Cardiac muscle cell (in vitro differentiated cells and primary cell): ENCODE results near the gene MORN3. TPM values are rescaled to one million over a fixed set of nuclear protein-coding genes. Genes with fewer than 3 reads are reported as not detected.

Source experiments
- DNase-seq, 2 donors: peaks; one replicate each; pipeline versions ENCODE4 v3.0.0 to v3.0.0-alpha.2; 2010 to 2017; ENCODE audit warnings: low read depth in 1 of 2, low spot score in 1 of 2
- H3K27ac ChIP-seq: fragments of 200-600 bp; sonication (generic); 2 replicates; pipeline ENCODE4 v1.5.1; 2016
- H3K27me3 ChIP-seq: fragments of 200-600 bp; sonication (generic); 2 replicates; pipeline ENCODE4 v1.6.0; 2016; ENCODE audit warnings: control low read depth
- H3K36me3 ChIP-seq: fragments of 200-600 bp; sonication (generic); 2 replicates; pipeline ENCODE4 v1.5.1; 2016; ENCODE audit warnings: control low read depth
- H3K4me1 ChIP-seq: fragments of 200-600 bp; sonication (generic); 2 replicates; pipeline ENCODE4 v1.8.1; 2017; ENCODE audit warnings: low read depth, mild to moderate bottlenecking, mixed run types
- H3K4me3 ChIP-seq: fragments of 200-600 bp; sonication (generic); 2 replicates; pipeline ENCODE4 v1.5.1; 2016; ENCODE audit warnings: mild to moderate bottlenecking
- H3K9me3 ChIP-seq: fragments of 200-600 bp; sonication (generic); 2 replicates; pipeline ENCODE4 v1.5.1; 2017; ENCODE audit warnings: low read depth, mild to moderate bottlenecking, control low read depth
- CTCF ChIP-seq: IDR thresholded peaks from 2 replicates; pipeline ENCODE4 v1.5.1; 2012; ENCODE audit warnings: low read depth, mild to moderate bottlenecking, low read length
- polyA plus RNA-seq: library from polyadenylated mRNA; unstranded; fragments of >200 nt; fragmentation: Nextera tagmentation; extraction: Ambion mirVana; gene quantifications from 2 replicates; pipeline ENCODE4 v1.2.1, GENCODE V29; 2016
- total RNA-seq: library from RNA; depleted of rRNA; stranded (reverse); fragments of >200 nt; gene quantifications from 2 replicates; pipeline ENCODE4 v1.2.3, GENCODE V29; 2016

The MORN3 gene
- total and polyA plus RNA-seq, 2 experiments from 2014 or later, result 1.1 to 2.8 TPM

- Histone ChIP-seq H3K36me3 (no peaks in the 10 kb centered on the region), H3K4me1 (no peaks in the 10 kb centered on the region), H3K9me3 (no peaks in the 10 kb centered on the region), H3K27me3 (no peaks in the 10 kb centered on the region), H3K4me3 (no peak overlapping the region), H3K27ac (no peak overlapping the region)
- DNase-seq, result no peak
- TF ChIP-seq CTCF, result no peak
These were observed 65.9 kb downstream of the MORN3 start for GRCh38 chr12:121603581-121603980.

- Histone ChIP-seq H3K27me3 (no peaks in the 10 kb centered on the region), H3K4me1 (no peaks in the 10 kb centered on the region), H3K36me3 (no peaks in the 10 kb centered on the region), H3K9me3 (no peaks in the 10 kb centered on the region), H3K4me3 (no peak overlapping the region), H3K27ac (no peak overlapping the region)
- TF ChIP-seq CTCF, result no peak
- DNase-seq, result no peak
These were observed 66.7 kb downstream of the MORN3 start for GRCh38 chr12:121602766-121603165.

- Histone ChIP-seq H3K27me3 (no peaks in the 10 kb centered on the region), H3K4me3 (no peak overlapping the region), H3K27ac (no peak overlapping the region), H3K4me1 (no peaks in the 10 kb centered on the region), H3K9me3 (no peaks in the 10 kb centered on the region), H3K36me3 (no peaks in the 10 kb centered on the region)
- no peak for TF ChIP-seq CTCF
- DNase-seq, result no peak
These were observed 68.6 kb downstream of the MORN3 start for GRCh38 chr12:121600702-121601336.

Other genes starting within 250 kb of the MORN3 start
- 70.5 and 82.1 TPM in 2 replicates for gene KDM2B, start 88.6 kb downstream of the MORN3 start, total RNA-seq
- gene KDM2B, start 88.6 kb downstream of the MORN3 start, polyA plus RNA-seq, result 30.8 and 35.8 TPM in 2 replicates
- gene ORAI1, start 43.1 kb downstream of the MORN3 start, total RNA-seq, result 36.7 and 41.5 TPM in 2 replicates
- gene ORAI1, start 43.1 kb downstream of the MORN3 start, polyA plus RNA-seq, result 63.4 and 72.2 TPM in 2 replicates
- 11.7 and 30.7 TPM in 2 replicates for gene TMEM120B, start 43.1 kb upstream of the MORN3 start, total RNA-seq
- 19.7 and 23.0 TPM in 2 replicates for gene TMEM120B, start 43.1 kb upstream of the MORN3 start, polyA plus RNA-seq
- gene RHOF, start 124.0 kb upstream of the MORN3 start, total RNA-seq, result 30.0 and 56.3 TPM in 2 replicates
- gene RHOF, start 124.0 kb upstream of the MORN3 start, polyA plus RNA-seq, result 21.5 and 27.4 TPM in 2 replicates
- gene SETD1B, start 134.4 kb upstream of the MORN3 start, total RNA-seq, result 8.0 and 15.1 TPM in 2 replicates
- gene SETD1B, start 134.4 kb upstream of the MORN3 start, polyA plus RNA-seq, result 2.4 and 3.8 TPM in 2 replicates
- gene HPD, start 189.2 kb upstream of the MORN3 start, total RNA-seq, result not detected in 2 replicates
- gene HPD, start 189.2 kb upstream of the MORN3 start, polyA plus RNA-seq, result 0.16 TPM in 1 of 2 replicates, not detected in the other
- gene PSMD9, start 219.1 kb upstream of the MORN3 start, total RNA-seq, result 130 and 132 TPM in 2 replicates
- gene PSMD9, start 219.1 kb upstream of the MORN3 start, polyA plus RNA-seq, result 78.4 and 110 TPM in 2 replicates
- gene CFAP251, start 248.9 kb upstream of the MORN3 start, total RNA-seq, result 1.1 and 3.8 TPM in 2 replicates
- gene CFAP251, start 248.9 kb upstream of the MORN3 start, polyA plus RNA-seq, result 0.31 and 1.7 TPM in 2 replicates